ENCODE results near the gene UPF1.

- TF ChIP-seq CTCF (IDR thresholded peaks at IDR 0.05) (no peak), EP300 (IDR thresholded peaks at IDR 0.05; ENCODE audit: low read depth) (no peak), POLR2AphosphoS5 (IDR thresholded peaks at IDR 0.05) (no peak)
Observed at GRCh38 chr19:18905513-18906236, 73.9 kb downstream of the UPF1 start.

Data from transverse colon (tissue), 4 donors.